ENCODE data around the gene TGM6.

- TF ChIP-seq CTCF (IDR thresholded peaks at IDR 0.05) (no peak), POLR2A (IDR thresholded peaks at IDR 0.05) (no peak)
Observed at GRCh38 chr20:2397595-2398145, 17.0 kb downstream of the TGM6 start.

Measured in adrenal gland (tissue), 5 donors.